HG03354 (cell line): ENCODE results near the gene RHOF.
"Not testable (repeated sequence)": the region's sequence is repeated elsewhere in the genome, so short reads cannot be mapped to it uniquely, and the experiment has no call there.

ENCODE experiments used
- ATAC-seq: cut with Tn5 transposase; IDR thresholded peaks from one replicate; pipeline ENCODE4 v1.9.1; 2021; ENCODE audit warnings: mild to moderate bottlenecking; ENCODE audit not compliant: unreplicated experiment, poor library complexity, severe bottlenecking

Gene RHOF

GRCh38 chr12:121754836-121755235 lies 38.7 kb downstream of the RHOF start:
- no peak for ATAC-seq

DNA sequence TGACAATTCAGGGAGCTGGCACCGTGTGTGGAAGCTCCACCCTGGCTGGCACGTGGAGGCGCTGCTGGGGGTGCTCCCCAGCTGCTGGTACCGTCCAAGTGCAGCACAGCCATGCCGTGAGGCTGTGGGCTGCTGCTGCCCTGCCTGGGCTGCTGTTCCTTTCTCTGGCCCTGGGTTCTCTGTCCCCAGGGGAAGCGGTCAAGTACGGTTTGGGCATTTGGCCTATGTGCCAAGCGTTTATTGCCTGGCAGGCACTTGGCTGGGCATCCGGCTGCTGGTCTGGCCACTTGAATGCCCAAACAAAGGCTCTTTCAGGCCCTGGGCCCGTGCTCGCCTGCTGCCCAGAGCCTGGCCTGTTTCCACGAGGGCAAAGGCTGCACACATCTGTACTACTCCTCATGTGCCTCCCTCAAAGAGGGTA lies 39.6 kb downstream of the RHOF start:
- no peak for ATAC-seq

DNA sequence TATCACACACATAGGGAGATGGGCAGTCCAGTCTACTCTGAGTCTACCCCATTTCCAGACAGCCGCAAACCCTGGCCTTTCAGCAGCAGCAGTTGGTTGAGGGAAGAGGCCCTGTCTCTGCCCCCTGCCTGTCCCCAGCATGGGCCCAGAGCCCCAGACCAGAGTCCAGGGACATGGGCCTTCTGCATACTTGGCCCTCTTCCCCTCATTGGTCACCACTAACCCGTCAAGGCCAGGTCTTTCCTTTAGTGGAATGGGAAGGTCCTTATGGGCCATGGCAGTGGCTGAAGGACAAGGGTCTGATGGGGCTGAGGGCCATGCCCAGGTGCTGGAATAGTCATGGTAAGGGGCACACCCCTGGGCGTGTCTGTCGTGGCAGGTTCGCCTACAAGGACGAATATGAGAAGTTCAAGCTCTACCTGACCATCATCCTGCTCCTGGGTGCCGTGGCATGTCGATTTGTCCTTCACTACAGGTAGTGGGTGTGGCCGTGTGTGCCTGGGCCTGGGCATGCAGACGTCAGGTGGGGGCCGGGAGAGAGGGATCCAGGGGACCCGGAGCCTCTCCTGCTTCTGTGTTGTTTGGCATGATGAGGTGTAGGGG lies 41.6 kb downstream of the RHOF start:
- ATAC-seq: no peak

GRCh38 chr12:121751034-121751433 lies 42.5 kb downstream of the RHOF start:
- no peak for ATAC-seq

- ATAC-seq: no peak
These were observed 43.0 kb downstream of the RHOF start for GRCh38 chr12:121750507-121750955.

- no peak for ATAC-seq
These were observed 44.2 kb downstream of the RHOF start for GRCh38 chr12:121749267-121749666.

- peak; percentile 92 for ATAC-seq
These were observed 44.8 kb downstream of the RHOF start for GRCh38 chr12:121748571-121749265.

GRCh38 chr12:121748218-121748570 lies 45.3 kb downstream of the RHOF start:
- peak; percentile 10 for ATAC-seq

GRCh38 chr12:121745545-121745944 lies 47.9 kb downstream of the RHOF start:
- not testable (repeated sequence) for ATAC-seq

DNA sequence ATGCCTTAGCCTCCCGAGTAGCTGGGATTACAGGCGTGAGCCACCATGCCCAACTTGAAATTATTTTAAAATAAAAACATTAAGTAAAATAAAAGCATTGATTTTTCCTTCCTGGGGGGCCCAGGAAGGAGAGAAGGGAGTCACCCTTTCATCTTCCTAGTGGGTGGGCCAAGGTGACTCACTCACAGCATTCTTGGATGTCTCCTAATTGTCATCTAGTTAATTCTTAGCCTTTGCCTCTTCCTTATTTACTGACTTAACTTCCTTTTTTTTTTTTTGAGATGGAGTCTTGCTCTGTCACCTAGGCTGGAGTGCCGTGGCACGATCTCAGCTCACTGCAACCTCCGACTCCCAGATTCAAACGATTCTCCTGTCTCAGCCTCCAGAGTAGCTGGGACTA lies 51.7 kb downstream of the RHOF start:
- ATAC-seq: no peak

GRCh38 chr12:121740847-121741246 lies 52.6 kb downstream of the RHOF start:
- no peak for ATAC-seq

DNA sequence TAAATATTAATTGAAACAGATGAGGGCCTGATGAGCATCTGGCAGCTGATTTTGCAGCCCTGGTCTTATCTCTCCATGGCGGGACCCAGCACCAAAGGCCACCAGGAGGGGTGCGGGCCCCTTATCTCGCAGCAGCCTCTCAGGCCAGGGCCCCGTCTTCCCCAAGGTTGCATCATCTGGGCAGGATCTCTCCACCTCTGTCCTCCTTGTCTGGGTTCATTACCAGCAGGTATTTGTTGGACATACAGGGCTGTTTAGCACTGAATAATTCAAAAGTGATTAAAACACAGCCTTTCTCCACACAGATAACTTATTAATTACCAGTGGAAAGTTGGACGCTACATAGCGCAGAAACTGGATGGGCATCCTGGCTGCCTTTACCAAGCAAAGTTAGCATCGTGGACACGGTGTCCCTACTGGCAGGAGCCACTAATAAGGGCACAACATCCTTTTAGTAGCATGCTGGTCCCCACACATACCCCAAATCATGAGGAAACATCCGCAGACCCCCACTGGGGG lies 55.1 kb downstream of the RHOF start:
- ATAC-seq: no peak

- ATAC-seq: no peak
These were observed 59.6 kb downstream of the RHOF start for GRCh38 chr12:121733849-121734248.

- no peak for ATAC-seq
These were observed 62.0 kb downstream of the RHOF start for GRCh38 chr12:121731473-121731872.

DNA sequence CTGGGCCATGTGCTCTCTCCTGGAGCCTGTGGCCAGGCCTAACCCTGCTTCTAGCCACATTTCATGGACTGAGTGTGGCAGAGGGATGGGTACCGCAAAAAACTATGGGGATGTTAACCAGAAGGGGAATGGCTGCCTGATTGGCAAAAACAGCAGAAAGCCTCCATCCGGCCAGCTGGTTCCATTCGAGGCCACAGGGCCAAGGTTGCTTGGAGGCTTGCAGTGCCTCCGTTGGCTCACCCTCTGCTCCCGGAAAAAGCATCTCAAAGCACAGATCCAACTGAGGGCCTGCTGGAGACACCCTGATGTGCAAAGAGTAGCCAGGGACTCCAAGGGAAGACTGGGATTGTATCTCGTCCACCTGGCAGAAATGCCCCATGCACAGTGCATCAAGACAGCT lies 64.5 kb downstream of the RHOF start:
- ATAC-seq: no peak
